Measurements from ENCODE around the gene XYLT1.

XYLT1 gene

DNA sequence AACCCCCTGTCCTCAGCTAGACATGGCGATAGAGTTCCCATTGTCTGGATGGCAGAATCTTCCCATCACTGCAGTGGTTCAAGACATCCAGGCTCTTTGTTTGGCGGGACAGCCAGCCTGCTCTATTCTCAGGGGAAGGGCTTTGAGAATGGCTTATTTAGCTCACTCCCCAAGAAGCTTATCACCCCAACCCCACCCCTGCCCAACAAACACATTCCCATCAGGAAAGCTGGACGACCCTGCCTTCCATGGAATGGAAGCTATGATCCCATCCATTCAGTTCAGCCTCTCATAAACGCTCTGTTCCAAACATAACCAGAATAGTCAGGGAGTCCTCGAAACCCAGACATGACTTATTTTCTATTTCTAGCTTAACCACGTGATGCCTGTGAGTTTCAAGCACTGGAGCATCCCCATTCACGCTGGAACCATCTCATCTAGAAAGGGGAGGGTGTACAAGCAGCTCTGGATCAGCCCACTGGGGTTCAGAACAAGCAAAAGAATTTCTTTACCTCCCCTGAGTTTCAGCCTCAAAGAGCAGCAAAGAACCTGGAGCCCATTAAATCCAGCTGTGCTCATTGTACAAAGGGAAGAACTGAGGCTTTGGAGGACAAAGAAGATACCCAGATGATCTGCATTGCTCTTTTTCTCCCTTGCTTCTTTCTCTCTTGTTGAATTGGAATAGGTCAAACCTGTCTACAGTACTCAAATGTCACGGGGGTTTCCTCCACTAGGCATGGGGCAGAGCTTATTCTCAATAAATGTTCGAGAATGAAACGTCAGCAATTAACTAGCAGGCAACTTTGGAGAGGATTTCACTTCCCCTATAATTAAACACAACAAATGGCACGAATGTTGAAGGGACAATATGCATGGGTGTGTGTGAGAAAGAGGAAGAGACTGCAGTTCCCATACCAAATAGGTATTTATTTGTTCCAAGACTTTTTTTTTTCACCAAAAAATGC, 93.1 kb downstream of the XYLT1 start:
- peak; percentile 89 for FAIRE-seq

GRCh38 chr16:17375461-17376304, 95.1 kb downstream of the XYLT1 start:
- DNase-seq (ENCODE audit: insufficient read length, low spot score) (no peak), FAIRE-seq (no peak)

More for the DNA sequence above, 93.1 kb downstream of the XYLT1 start:
- peak; percentile 21 for DNase-seq (ENCODE audit: insufficient read length, low spot score)

- FAIRE-seq, result no peak
These were observed 96.0 kb downstream of the XYLT1 start for GRCh38 chr16:17374668-17375255.

DNA sequence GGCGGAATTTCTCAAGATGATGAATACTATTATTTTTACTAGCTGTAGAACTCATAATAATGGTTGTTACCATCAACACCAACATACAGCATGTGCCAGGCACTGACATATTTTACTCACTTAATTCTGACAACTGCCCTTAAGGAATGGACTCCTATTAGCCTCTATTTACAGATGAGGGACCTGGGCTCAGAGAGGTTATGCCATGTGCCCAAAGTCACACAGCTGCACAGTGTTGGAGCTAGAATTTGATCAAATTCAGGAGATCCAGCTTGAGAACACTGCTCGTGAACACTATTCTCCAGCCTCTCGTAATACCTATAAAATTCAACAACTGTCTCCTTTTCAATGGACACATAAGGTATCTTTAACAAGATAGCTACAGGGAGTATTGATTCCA, 97.2 kb downstream of the XYLT1 start:
- FAIRE-seq (no peak), DNase-seq (ENCODE audit: insufficient read length, low spot score) (no peak)

More at GRCh38 chr16:17374668-17375255, 96.0 kb downstream of the XYLT1 start:
- DNase-seq (ENCODE audit: insufficient read length, low spot score), result no peak

DNA sequence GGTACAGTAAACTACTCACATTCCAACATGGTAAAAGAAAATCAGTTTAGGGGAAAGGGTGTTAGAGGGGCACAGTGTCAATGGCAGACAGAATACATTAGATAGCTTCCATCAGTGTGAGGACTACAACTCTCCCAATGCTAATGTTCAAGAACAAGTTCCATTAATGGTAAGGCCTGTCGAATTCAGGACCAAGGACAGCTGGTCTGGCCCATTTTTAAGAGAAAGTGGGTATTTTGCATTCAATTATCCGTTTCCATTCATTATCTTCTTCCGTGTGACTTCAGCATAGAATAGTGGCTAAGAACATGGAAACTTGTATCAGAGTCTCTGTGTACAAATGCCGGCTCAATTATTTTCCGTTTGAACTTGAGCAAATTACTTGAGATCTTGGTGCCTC, 98.4 kb downstream of the XYLT1 start:
- DNase-seq (ENCODE audit: insufficient read length, low spot score), result no peak
- no peak for FAIRE-seq

DNA sequence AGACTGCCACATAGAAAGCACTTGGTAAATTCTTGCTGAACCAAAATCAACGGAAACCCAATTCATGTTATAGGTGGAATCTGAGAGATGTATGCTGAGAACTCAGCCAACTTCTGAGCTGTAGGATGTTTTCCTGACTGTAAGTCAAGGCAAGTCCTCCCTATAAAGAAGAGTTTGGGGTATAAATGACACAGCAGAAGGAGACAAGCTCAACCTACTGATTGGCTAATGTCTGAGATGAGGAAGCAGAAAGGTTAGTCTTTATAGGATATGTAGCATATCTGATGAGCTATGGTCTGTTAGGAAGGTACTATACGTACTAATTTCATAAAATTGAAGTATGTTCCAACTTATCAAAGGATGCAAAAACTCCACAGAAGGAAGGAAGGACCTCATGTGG, 99.5 kb downstream of the XYLT1 start:
- DNase-seq (ENCODE audit: insufficient read length, low spot score), result no peak
- no peak for FAIRE-seq

GRCh38 chr16:17370731-17371285, 100.0 kb downstream of the XYLT1 start:
- no peak for DNase-seq (ENCODE audit: insufficient read length, low spot score)
- no peak for FAIRE-seq

DNA sequence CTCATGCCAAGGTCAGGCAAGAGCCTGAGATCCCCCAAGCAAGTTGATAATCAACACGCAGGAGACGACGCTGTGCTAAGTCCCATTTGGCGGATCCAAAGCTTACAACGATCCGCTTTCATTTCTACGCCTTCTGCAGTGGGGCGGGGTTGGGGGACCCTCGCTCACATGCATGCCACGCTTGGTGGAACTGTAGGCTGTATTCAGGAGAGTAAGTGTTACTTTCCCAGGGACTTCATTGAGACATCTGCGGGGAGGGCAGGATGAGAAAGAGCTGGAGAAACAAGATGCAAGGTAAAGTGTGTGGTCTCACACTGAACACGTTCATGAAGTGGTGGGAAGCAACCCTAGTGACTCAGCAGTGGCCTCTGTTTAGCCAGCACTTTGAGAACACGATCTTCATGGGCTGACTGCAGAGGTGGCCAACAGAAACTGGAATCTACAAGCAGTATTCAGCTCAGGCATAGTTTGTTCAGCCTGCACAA, 100.5 kb downstream of the XYLT1 start:
- FAIRE-seq, result no peak
- no peak for DNase-seq (ENCODE audit: insufficient read length, low spot score)

- DNase-seq (ENCODE audit: insufficient read length, low spot score) (peak; percentile 46), FAIRE-seq (peak; percentile 83)
These were observed 101.1 kb downstream of the XYLT1 start for GRCh38 chr16:17369421-17370222.

GRCh38 chr16:17368951-17369350, 101.8 kb downstream of the XYLT1 start:
- no peak for FAIRE-seq
- no peak for DNase-seq (ENCODE audit: insufficient read length, low spot score)

DNA sequence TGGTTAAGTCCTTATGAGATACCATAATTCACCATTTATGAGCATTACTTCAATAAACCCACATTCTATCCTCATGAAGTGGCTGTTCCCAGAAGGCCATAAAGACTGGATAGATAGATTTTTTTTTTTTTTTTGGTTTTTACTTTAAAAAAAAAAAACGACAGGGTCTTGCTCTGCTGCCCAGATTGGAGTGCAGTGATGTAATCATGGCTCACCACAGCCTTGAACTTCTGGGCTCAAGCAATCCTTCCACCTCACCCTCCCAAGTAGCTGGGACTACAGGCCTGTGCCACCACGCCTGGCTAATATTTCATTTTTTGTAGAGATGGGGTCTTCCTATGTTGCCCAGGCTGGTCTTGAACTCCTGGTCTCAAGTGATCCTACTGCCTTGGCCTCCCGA, 102.3 kb downstream of the XYLT1 start:
- DNase-seq (ENCODE audit: insufficient read length, low spot score) (no peak), FAIRE-seq (no peak)

- DNase-seq (ENCODE audit: insufficient read length, low spot score), result no peak
- FAIRE-seq, result no peak
These were observed 102.8 kb downstream of the XYLT1 start for GRCh38 chr16:17367923-17368322.

DNA sequence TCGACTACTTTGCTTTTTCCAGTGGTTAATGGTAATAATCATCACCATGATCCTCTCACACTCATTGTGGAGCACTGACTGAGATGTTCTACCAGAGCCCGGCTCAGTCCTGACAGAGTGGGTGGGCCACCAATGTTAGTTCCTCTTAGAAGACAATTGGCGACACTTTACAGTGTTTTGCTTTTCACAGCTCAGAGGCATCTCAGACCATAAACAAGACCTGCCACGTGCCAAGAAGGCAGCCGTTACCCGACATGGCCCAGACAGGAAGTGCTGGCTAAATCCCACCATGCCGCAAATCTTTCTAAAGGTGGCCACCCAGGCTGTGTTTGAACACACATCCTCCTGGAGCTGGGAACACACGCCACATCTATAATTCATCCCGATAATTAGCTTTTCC, 103.7 kb downstream of the XYLT1 start:
- no peak for DNase-seq (ENCODE audit: insufficient read length, low spot score)
- FAIRE-seq, result peak; percentile 62

- no peak for DNase-seq (ENCODE audit: insufficient read length, low spot score)
- no peak for FAIRE-seq
These were observed 104.3 kb downstream of the XYLT1 start for GRCh38 chr16:17366299-17366961.

GRCh38 chr16:17365591-17366298, 105.0 kb downstream of the XYLT1 start:
- DNase-seq (ENCODE audit: insufficient read length, low spot score), result no peak
- no peak for FAIRE-seq

DNA sequence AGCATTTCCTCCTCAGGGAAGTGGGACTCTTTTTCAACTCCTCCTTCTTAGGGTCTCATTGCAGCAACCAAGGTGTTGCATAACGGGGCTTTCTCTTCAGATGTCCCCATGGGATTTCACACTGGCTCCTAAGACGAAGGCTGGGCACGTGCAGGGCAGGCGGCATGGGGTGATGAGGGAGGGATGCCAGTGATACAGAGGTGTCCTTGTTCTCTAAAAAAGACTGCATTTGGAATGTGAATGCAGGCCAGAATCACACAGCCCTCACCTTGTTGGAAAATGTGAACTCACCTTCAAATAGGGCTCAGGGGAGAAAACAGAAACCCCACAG, 105.6 kb downstream of the XYLT1 start:
- FAIRE-seq (no peak), DNase-seq (ENCODE audit: insufficient read length, low spot score) (no peak)

- DNase-seq (ENCODE audit: insufficient read length, low spot score) (no peak), FAIRE-seq (no peak)
These were observed 106.2 kb downstream of the XYLT1 start for GRCh38 chr16:17364319-17365210.

- DNase-seq (ENCODE audit: insufficient read length, low spot score) (no peak), FAIRE-seq (no peak)
These were observed 107.8 kb downstream of the XYLT1 start for GRCh38 chr16:17362946-17363345.

Data from GM19239 (cell line).